ENCODE data around the gene GPR146.
"Not testable (repeated sequence)": the region's sequence is repeated elsewhere in the genome, so short reads cannot be mapped to it uniquely, and the experiment has no call there.

GPR146 gene

GRCh38 chr7:999149-999879, 45.0 kb upstream of the GPR146 start:
- no peak for TF ChIP-seq CTCF (IDR thresholded peaks at IDR 0.05; ENCODE audit: low read depth, low read length)
- no peak overlapping the region for H3K4me3 ChIP-seq (ENCODE audit: low read depth, low read length)

GRCh38 chr7:999941-1000935, 44.1 kb upstream of the GPR146 start:
- no peak overlapping the region for H3K4me3 ChIP-seq (ENCODE audit: low read depth, low read length)
- no peak for TF ChIP-seq CTCF (IDR thresholded peaks at IDR 0.05; ENCODE audit: low read depth, low read length)

GRCh38 chr7:1001069-1001770, 43.1 kb upstream of the GPR146 start:
- not testable (repeated sequence) for H3K4me3 ChIP-seq (ENCODE audit: low read depth, low read length)

GRCh38 chr7:1002026-1002425, 42.3 kb upstream of the GPR146 start:
- H3K4me3 ChIP-seq (ENCODE audit: low read depth, low read length): not testable (repeated sequence)

- not testable (repeated sequence) for H3K4me3 ChIP-seq (ENCODE audit: low read depth, low read length)
These were observed 41.9 kb upstream of the GPR146 start for GRCh38 chr7:1002445-1002844.

GRCh38 chr7:1004018-1004852, 40.1 kb upstream of the GPR146 start:
- no peak for TF ChIP-seq CTCF (IDR thresholded peaks at IDR 0.05; ENCODE audit: low read depth, low read length)
- H3K4me3 ChIP-seq (ENCODE audit: low read depth, low read length): no peak overlapping the region

GRCh38 chr7:1005303-1005702, 39.0 kb upstream of the GPR146 start:
- no peak overlapping the region for H3K4me3 ChIP-seq (ENCODE audit: low read depth, low read length)
- no peak for TF ChIP-seq CTCF (IDR thresholded peaks at IDR 0.05; ENCODE audit: low read depth, low read length)

- TF ChIP-seq CTCF (IDR thresholded peaks at IDR 0.05; ENCODE audit: low read depth, low read length): no peak
- no peak overlapping the region for H3K4me3 ChIP-seq (ENCODE audit: low read depth, low read length)
These were observed 36.4 kb upstream of the GPR146 start for GRCh38 chr7:1007901-1008300.

All from WI38 (cell line).